Measurements from ENCODE around the gene ITGA8.
"Not testable (repeated sequence)": the region's sequence is repeated elsewhere in the genome, so short reads cannot be mapped to it uniquely, and the experiment has no call there.

ITGA8 gene

GRCh38 chr10:15603446-15604011 lies 116.2 kb downstream of the ITGA8 start:
- DNase-seq, result no peak

GRCh38 chr10:15601819-15602218 lies 117.9 kb downstream of the ITGA8 start:
- DNase-seq, result no peak

- DNase-seq, result no peak
These were observed 124.5 kb downstream of the ITGA8 start for GRCh38 chr10:15595260-15595659.

GRCh38 chr10:15591937-15592336 lies 127.8 kb downstream of the ITGA8 start:
- no peak for DNase-seq

GRCh38 chr10:15591431-15591830 lies 128.3 kb downstream of the ITGA8 start:
- DNase-seq, result no peak

- no peak for DNase-seq
These were observed 130.8 kb downstream of the ITGA8 start for GRCh38 chr10:15588635-15589508.

- DNase-seq, result no peak
These were observed 131.6 kb downstream of the ITGA8 start for GRCh38 chr10:15588151-15588550.

- DNase-seq, result no peak
These were observed 132.5 kb downstream of the ITGA8 start for GRCh38 chr10:15587271-15587670.

GRCh38 chr10:15585303-15585715 lies 134.4 kb downstream of the ITGA8 start:
- DNase-seq, result peak; percentile 16

- not testable (repeated sequence) for DNase-seq
These were observed 136.8 kb downstream of the ITGA8 start for GRCh38 chr10:15582972-15583371.

GRCh38 chr10:15579605-15580004 lies 140.1 kb downstream of the ITGA8 start:
- DNase-seq, result no peak

- DNase-seq, result no peak
These were observed 147.1 kb downstream of the ITGA8 start for GRCh38 chr10:15572531-15573045.

- peak; percentile 79 for DNase-seq
These were observed 148.1 kb downstream of the ITGA8 start for GRCh38 chr10:15571575-15571974.

- DNase-seq, result no peak
These were observed 148.9 kb downstream of the ITGA8 start for GRCh38 chr10:15570738-15571339.

GRCh38 chr10:15567952-15568351 lies 151.8 kb downstream of the ITGA8 start:
- no peak for DNase-seq

- no peak for DNase-seq
These were observed 156.5 kb downstream of the ITGA8 start for GRCh38 chr10:15563246-15563645.

- no peak for DNase-seq
These were observed 157.1 kb downstream of the ITGA8 start for GRCh38 chr10:15562578-15562977.

GRCh38 chr10:15562116-15562515 lies 157.6 kb downstream of the ITGA8 start:
- DNase-seq, result no peak

GRCh38 chr10:15558136-15558535 lies 161.6 kb downstream of the ITGA8 start:
- no peak for DNase-seq

- DNase-seq, result not testable (repeated sequence)
These were observed 162.6 kb downstream of the ITGA8 start for GRCh38 chr10:15557168-15557567.

- no peak for DNase-seq
These were observed 168.8 kb downstream of the ITGA8 start for GRCh38 chr10:15550950-15551349.

- DNase-seq, result no peak
These were observed 171.4 kb downstream of the ITGA8 start for GRCh38 chr10:15548331-15548730.

GRCh38 chr10:15546606-15547005 lies 173.1 kb downstream of the ITGA8 start:
- no peak for DNase-seq

- DNase-seq, result no peak
These were observed 173.8 kb downstream of the ITGA8 start for GRCh38 chr10:15545884-15546283.
